HG03558 (cell line): ENCODE data around the gene SPATA6L.

ENCODE experiments used
- ATAC-seq: cut with Tn5 transposase; IDR thresholded peaks from one replicate; pipeline ENCODE4 v1.9.1; 2021; ENCODE audit warnings: moderate number of reproducible peaks; ENCODE audit not compliant: unreplicated experiment; ENCODE audit errors: extremely low read depth

SPATA6L gene

GRCh38 chr9:4559261-4560182, 106.8 kb downstream of the SPATA6L start:
- peak; percentile 80 for ATAC-seq

- no peak for ATAC-seq
Observed at GRCh38 chr9:4558371-4558998, 107.8 kb downstream of the SPATA6L start.

GRCh38 chr9:4555236-4555635, 111.0 kb downstream of the SPATA6L start:
- no peak for ATAC-seq

- ATAC-seq: no peak
Observed at GRCh38 chr9:4553951-4554381, 112.3 kb downstream of the SPATA6L start.

GRCh38 chr9:4550777-4551484, 115.3 kb downstream of the SPATA6L start:
- ATAC-seq: no peak

GRCh38 chr9:4549751-4550295, 116.5 kb downstream of the SPATA6L start:
- no peak for ATAC-seq

GRCh38 chr9:4548811-4549725, 117.2 kb downstream of the SPATA6L start:
- no peak for ATAC-seq
